OCI-LY3 (cell line): ENCODE data around the gene TAF3.

Source experiments
- CTCF ChIP-seq: fragments of 200-600, 300-600 bp; sonication (generic); IDR thresholded peaks from 2 replicates; pipeline ENCODE4 v1.5.1; 2014; ENCODE audit warnings: antibody characterized with exemption, low read length, low read depth
- EZH2phosphoT487 ChIP-seq: fragments of 200-600 bp; shearing (Covaris generic); IDR thresholded peaks from 2 replicates; pipeline ENCODE4 v1.6.1; 2018; ENCODE audit warnings: antibody characterized with exemption, mixed run types, low read depth

- TF ChIP-seq CTCF (no peak), EZH2phosphoT487 (no peak)
Observed at GRCh38 chr10:7942316-7942715, 124.0 kb downstream of the TAF3 start.
